Adrenal gland (tissue), 5 donors: ENCODE data around the gene ZSWIM4.

Experiments
- CTCF ChIP-seq, 6 experiments: fragments of 450-650 bp in 4 of 6; fragments of 200-600 bp in 2 of 6; sonication (generic) in 1 of 6; IDR thresholded peaks; 1 replicate in 5 of 6; 2 replicates in 1 of 6; pipeline versions ENCODE4 v1.5.1 to v1.8.0; 2016 to 2021; ENCODE audit warnings: antibody characterized with exemption in 6 of 6, mild to moderate bottlenecking in 2 of 6, moderate library complexity in 1 of 6
- POLR2A ChIP-seq, 2 donors: fragments of 450-650 bp; IDR thresholded peaks; one replicate each; pipeline ENCODE4 v1.6.1; 2017; ENCODE audit warnings: antibody characterized with exemption in 2 of 2, mild to moderate bottlenecking in 2 of 2, moderate library complexity in 1 of 2
- donor health status: DM: no; HTN: no; CAD: no.

- TF ChIP-seq CTCF (IDR thresholded peaks at IDR 0.05) (no peak), POLR2A (IDR thresholded peaks at IDR 0.05) (no peak)
These were observed 28.7 kb downstream of the ZSWIM4 start for GRCh38 chr19:13823901-13824300.
